Hindlimb muscle (tissue), 1 donor: ENCODE results near the gene ADAMTSL2. TPM values are rescaled to one million over a fixed set of nuclear protein-coding genes. Genes with fewer than 3 reads are reported as not detected.

Source experiments
- DNase-seq: peaks from one replicate; pipeline ENCODE4 v3.0.0-alpha.2; 2013
- polyA plus RNA-seq: library from polyadenylated mRNA; unstranded; fragments of 120-200 nt; gene quantifications from one replicate; pipeline ENCODE4 v1.2.1, GENCODE V29; 2013; ENCODE audit not compliant: insufficient read length

ADAMTSL2 gene
- polyA plus RNA-seq, 1 donor: 4.0 TPM

- no peak for DNase-seq
Observed at GRCh38 chr9:133502112-133502511, 32.4 kb upstream of the ADAMTSL2 start.

GRCh38 chr9:133505186-133505830 lies 29.2 kb upstream of the ADAMTSL2 start:
- no peak for DNase-seq

GRCh38 chr9:133505901-133506652 lies 28.4 kb upstream of the ADAMTSL2 start:
- DNase-seq: no peak

GRCh38 chr9:133506653-133507038 lies 27.9 kb upstream of the ADAMTSL2 start:
- no peak for DNase-seq

GRCh38 chr9:133507246-133507965 lies 27.1 kb upstream of the ADAMTSL2 start:
- no peak for DNase-seq

- DNase-seq: no peak
Observed at GRCh38 chr9:133508046-133508445, 26.5 kb upstream of the ADAMTSL2 start.

GRCh38 chr9:133509179-133510083 lies 25.1 kb upstream of the ADAMTSL2 start:
- no peak for DNase-seq

- peak; percentile 46 for DNase-seq
Observed at GRCh38 chr9:133510926-133511505, 23.5 kb upstream of the ADAMTSL2 start.

GRCh38 chr9:133511607-133512006 lies 22.9 kb upstream of the ADAMTSL2 start:
- no peak for DNase-seq

GRCh38 chr9:133512253-133513213 lies 22.0 kb upstream of the ADAMTSL2 start:
- DNase-seq: no peak

- DNase-seq: no peak
Observed at GRCh38 chr9:133513214-133514100, 21.0 kb upstream of the ADAMTSL2 start.

- DNase-seq: peak; percentile 43
Observed at GRCh38 chr9:133514460-133515239, 19.9 kb upstream of the ADAMTSL2 start.

- DNase-seq: no peak
Observed at GRCh38 chr9:133515240-133515610, 19.3 kb upstream of the ADAMTSL2 start.

GRCh38 chr9:133515615-133516255 lies 18.8 kb upstream of the ADAMTSL2 start:
- DNase-seq: no peak

GRCh38 chr9:133516256-133516960 lies 18.1 kb upstream of the ADAMTSL2 start:
- no peak for DNase-seq

- no peak for DNase-seq
Observed at GRCh38 chr9:133516961-133517350, 17.5 kb upstream of the ADAMTSL2 start.

- DNase-seq: no peak
Observed at GRCh38 chr9:133517711-133518110, 16.8 kb upstream of the ADAMTSL2 start.

GRCh38 chr9:133518200-133518599 lies 16.3 kb upstream of the ADAMTSL2 start:
- DNase-seq: no peak
